ENCODE results near the gene ITCH.
"Not testable (repeated sequence)": the region's sequence is repeated elsewhere in the genome, so short reads cannot be mapped to it uniquely, and the experiment has no call there.

DNA sequence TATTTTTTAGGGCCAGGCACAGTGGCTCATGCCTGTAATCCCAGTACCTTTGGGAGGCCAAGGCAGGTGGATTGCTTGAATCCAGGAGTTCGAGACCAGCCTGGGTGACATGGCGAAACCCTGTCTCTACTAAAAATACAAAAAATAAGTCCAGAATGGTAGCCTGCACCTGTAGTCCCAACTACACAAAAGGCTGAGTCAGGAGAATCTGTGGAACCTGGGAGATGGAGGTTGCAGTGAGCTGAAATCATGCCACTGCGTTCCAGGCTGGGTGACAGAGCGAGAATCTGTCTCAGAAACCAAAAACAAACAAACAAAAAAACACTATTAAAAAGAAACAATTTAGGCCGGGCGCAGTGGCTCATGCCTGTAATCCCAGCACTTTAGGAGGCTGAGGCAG lies 69.6 kb downstream of the ITCH start:
- TF ChIP-seq, protein P1, sequence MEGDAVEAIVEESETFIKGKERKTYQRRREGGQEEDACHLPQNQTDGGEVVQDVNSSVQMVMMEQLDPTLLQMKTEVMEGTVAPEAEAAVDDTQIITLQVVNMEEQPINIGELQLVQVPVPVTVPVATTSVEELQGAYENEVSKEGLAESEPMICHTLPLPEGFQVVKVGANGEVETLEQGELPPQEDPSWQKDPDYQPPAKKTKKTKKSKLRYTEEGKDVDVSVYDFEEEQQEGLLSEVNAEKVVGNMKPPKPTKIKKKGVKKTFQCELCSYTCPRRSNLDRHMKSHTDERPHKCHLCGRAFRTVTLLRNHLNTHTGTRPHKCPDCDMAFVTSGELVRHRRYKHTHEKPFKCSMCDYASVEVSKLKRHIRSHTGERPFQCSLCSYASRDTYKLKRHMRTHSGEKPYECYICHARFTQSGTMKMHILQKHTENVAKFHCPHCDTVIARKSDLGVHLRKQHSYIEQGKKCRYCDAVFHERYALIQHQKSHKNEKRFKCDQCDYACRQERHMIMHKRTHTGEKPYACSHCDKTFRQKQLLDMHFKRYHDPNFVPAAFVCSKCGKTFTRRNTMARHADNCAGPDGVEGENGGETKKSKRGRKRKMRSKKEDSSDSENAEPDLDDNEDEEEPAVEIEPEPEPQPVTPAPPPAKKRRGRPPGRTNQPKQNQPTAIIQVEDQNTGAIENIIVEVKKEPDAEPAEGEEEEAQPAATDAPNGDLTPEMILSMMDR (IDR thresholded peaks at IDR 0.05): not testable (repeated sequence)
- TF ChIP-seq POLR2A (IDR thresholded peaks at IDR 0.05): not testable (repeated sequence)
